ENCODE data around the gene UFD1.

UFD1 gene, protein sequence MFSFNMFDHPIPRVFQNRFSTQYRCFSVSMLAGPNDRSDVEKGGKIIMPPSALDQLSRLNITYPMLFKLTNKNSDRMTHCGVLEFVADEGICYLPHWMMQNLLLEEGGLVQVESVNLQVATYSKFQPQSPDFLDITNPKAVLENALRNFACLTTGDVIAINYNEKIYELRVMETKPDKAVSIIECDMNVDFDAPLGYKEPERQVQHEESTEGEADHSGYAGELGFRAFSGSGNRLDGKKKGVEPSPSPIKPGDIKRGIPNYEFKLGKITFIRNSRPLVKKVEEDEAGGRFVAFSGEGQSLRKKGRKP

DNA sequence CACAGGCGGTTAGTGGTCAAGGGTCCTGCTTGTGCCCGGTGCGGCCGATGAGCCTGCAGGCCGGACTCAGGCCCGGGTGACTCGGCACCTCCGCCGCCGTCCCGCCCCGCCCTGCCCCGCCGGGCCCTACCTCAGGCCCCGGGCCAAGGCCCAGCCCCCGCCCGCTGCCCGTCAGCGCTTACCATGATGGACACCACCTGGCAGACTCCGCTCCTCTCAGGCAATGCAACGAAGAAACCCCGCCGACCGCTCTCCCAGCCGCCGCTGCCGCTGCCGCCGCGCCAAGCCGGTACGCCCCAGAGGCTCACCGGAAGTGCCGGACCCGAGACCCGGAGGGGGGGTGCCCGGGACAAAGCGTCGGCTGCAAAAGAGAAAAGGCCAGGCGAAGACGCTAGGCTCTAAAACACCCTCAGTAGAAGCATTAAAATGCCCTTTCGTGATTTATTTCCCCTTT lies at the start of gene UFD1:
Gene UFD1, minus strand, starts transcription at position 293 of the 454 bp plus-strand sequence. Its CDS starts 108 bp downstream, at position 185.
- DNase-seq (ENCODE audit: low read depth in 2 of 2) = peak; percentile 55 to 69

DNA sequence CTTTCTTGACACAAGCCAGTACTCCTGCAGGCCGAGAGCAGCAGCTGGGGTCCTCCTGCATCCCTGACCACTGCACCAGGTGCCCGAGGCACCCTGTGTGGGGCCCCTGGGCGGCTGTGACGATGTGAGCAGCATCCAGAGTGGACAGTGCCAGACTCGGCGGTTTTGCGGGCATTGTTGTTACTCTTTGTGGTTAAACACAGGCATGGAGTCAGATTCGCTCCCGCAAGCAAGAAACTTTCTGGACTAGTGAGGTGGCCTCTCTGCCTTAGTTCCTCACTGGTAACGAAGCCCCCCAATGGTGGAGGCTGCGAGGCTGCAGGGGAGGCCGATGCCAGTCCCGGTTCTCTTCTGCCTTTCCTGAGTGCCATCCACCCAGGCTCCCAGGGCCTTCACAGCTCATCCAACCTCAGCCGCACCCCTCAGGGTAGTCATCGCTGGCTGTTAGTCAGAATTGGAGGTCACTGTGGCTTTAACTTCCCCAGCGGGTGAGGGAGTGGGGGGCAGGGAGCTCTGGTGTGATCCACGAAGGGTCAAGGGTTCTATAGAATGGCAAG lies 48.9 kb upstream of the UFD1 start:
- DNase-seq (ENCODE audit: low read depth in 2 of 2) = no peak

DNA sequence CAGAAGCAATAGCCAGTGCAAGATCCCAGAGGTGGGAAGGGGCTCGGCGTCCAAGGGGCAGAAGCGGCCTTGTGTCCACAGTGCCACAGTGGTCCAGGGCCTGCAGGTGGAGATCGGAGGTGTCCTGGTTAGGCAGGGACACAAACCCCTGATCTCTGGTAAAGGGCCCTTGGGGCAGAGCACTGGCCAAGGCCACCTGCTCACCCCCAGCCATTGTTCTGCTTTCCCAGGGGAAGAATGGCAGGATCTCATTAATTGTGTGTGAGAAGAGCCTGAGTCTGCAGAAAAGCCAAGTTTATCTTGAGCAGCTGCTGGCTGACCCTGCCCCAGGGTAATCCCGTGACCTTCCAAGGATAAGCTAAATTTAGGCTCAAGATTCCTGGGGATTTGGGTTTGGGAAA lies 48.3 kb upstream of the UFD1 start:
- DNase-seq (ENCODE audit: low read depth in 2 of 2) = no peak

DNA sequence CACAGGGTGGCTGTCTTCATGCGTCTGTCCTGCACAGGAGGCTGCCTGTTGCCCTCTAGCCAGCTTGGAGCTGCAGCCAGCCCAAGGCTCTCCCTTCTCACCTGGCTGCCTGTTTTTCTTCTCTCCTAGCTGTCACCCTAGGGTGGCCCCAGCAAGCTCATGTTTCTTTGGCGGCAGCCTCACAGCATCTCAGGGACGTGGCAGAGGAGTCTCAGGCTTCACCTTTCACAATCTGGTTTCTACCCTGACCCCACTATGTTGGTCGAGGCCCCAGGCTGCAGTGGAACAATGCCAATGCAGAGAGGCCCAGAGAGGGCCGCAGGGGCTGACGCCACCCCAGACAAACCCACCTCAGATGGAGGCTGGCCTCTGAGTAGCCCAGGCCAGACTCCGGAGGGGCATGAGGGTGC lies 47.7 kb upstream of the UFD1 start:
- no peak for DNase-seq (ENCODE audit: low read depth in 2 of 2)

DNA sequence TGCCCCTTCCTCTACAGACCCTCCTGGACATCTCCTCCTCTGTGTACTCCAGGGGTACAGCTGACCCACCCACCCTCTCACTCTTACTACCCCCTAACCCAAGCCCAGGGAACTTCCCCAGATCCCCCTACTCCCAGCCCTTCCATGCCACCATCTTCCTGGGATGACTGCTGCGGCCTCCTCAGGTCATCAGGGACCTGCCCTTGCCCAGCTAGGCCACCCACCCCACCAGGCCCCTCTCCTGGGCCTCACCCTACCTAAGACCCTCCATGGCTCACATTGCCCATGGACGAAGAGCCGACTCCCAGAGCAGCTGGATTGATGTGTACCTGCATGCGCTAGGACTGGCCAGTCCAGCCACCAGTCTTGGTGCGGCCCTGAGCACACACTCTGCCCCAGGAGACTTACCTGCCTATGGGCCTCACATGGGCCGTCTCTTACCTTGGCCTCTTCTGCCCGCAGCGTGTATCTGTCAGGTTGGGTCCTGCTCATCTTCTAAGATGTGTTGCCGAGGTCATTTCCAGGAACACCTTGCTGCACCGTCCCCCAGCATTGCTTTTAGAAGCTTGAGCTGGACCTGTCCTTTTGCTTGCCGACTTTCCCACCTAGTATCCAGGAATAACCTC lies 47.2 kb upstream of the UFD1 start:
- no peak for DNase-seq (ENCODE audit: low read depth in 2 of 2)

DNA sequence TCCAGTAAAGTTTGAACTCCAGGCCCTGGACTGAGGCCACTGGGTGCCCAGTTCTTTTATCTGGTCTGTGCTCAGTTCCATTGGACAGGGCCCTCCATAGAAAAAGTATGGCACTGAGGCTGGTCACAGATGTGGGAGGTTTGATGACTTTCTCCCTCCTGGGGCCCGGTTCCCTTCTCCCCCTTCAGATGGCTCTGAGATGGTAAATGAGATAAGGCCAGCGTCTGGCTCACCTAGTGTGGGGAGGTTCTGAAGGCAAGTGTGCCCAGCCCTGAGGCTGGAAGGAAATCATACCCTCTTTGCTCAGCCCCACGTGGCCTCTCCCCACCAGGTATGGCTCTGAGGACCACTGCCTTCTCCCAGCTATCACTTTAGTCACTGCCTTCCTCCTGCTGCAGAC lies 46.7 kb upstream of the UFD1 start:
- DNase-seq (ENCODE audit: low read depth in 2 of 2) = no peak

DNA sequence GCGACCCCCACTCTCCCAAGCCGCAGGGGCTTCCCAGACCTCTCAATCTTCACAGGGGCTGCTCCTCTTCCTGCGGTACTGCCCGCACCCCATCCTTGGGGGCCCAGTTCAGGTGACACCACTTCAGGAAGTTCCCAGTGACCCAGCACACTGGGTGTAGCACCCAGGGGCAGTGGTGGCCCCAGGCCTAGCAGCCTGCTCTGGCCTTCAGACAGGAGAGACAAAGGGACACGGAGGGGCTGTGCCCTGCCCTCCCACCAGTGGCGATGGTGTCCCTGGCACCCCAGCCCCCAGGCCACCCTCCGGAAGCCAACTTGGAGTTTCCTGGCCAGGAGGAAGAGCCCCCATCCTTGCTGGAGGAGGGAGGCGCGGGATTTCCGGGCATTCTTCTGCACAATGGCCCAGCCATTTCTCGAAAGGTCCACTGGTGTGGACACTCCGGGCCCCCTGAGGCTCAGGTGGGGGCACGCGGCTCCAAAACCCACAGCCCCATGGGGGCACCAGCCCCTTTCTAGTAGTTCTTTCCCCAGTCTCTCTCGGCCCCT lies 46.2 kb upstream of the UFD1 start:
- DNase-seq (ENCODE audit: low read depth in 2 of 2) = no peak

DNA sequence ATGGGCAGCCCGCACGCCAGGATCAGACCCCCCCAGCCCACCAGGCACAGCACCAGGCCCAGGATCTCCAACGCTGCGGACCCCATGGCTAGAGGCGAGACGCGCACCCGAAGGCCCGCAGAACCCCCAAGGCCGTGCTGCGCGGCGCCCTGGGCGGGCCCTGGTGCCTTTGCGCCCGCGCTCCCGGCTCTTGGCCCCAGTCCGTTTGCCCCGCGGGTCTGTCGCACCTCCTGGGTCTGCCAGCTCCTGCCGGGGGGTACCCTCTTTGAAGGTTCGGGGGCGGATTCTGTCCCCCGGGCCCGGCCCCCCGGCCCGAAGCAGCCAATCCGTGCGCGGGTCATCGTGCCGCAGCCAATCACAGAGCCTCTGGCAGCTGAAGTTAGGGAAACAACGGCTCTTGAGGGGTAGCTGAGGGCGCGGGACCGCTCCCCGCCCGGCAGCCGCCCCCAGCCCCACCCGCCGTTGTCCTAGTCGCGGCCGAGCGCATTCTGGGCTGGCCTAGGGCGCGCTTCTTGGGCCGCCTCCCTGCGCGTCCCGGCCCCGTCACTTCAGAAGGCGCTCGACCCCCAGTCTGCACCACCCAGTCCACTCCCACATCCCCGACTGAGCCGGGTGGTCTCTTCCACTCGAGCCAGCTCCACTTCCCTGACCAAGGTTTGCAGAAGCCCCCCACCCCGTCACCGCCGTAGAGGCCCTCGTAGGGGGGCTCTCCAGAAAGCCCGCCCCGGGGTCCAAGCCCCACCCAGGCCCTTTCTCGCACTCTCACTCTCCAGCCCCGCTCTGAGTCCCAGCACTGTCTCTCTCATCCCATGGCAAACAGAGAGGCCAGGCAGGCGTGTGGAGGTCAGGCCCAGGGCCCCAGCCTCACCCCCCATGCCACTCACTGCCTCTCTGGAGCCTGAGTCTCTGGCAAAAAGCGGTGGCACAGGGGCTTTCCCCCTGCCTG lies 45.5 kb upstream of the UFD1 start, which contains the start of gene CLDN5:
Gene CLDN5, minus strand, starts transcription at position 241 of the 946 bp plus-strand sequence. Its CDS starts 155 bp downstream, at position 86.
- peak in 1 of 2 donors; percentile 17 for DNase-seq (ENCODE audit: low read depth in 2 of 2)

DNA sequence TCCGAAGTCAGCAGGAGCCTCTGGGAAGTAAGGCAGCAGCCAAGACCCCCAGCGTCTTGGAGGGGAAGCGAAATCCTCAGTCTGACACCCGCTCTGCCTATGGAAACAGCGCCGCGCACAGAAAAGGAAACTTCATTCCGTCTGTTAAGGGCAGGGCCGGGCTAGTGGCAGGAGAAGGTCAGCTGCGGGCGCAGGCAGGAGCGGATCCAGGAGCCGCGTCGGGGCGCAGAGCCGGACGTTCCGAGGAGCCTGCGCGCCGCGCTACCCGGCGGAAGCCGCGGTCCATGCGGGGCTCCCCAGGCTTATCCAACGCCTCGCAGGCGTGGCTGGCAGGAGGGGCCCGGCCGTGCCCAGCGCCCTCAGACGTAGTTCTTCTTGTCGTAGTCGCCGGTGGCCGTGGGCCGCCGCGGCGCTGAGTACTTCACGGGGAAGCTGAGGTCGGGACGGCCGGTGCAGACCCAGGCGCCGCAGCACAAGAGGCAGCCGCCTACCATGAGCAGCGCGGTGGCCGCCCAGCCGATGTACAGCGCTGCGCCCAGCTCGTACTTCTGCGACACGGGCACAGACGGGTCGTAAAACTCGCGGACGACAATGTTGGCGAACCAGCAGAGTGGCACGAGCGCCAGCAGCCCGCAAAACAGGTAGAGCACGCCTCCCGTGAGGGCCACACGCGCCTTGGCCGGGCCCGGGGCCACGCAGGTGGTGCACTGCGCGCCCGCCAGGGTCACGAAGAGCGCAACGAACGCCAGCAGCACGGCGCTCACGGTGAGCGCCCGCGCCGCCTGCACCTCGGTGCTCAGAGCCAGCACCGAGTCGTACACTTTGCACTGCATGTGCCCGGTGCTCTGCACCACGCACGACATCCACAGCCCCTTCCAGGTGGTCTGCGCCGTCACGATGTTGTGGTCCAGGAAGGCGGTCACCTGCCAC lies 44.5 kb upstream of the UFD1 start:
- peak in 1 of 2 donors; percentile 12 for DNase-seq (ENCODE audit: low read depth in 2 of 2)

DNA sequence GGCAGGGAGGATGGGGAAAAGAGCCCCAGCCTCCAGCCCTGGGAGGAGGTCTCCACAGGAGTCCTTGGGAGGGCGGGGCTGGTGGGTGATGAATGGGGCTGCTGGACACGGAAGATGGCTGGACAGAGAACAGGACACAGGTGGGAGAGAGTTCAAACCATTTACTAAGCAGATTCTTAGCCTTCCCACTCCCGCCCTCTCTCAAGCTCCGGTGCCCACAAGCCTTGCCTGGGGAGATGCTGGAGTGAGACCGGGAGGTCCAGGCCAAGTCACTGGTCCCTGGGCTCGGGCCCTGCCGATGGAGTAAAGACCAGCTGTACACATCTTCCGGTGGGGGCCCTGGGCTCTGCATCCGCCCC lies 43.9 kb upstream of the UFD1 start:
- DNase-seq (ENCODE audit: low read depth in 2 of 2) = no peak

DNA sequence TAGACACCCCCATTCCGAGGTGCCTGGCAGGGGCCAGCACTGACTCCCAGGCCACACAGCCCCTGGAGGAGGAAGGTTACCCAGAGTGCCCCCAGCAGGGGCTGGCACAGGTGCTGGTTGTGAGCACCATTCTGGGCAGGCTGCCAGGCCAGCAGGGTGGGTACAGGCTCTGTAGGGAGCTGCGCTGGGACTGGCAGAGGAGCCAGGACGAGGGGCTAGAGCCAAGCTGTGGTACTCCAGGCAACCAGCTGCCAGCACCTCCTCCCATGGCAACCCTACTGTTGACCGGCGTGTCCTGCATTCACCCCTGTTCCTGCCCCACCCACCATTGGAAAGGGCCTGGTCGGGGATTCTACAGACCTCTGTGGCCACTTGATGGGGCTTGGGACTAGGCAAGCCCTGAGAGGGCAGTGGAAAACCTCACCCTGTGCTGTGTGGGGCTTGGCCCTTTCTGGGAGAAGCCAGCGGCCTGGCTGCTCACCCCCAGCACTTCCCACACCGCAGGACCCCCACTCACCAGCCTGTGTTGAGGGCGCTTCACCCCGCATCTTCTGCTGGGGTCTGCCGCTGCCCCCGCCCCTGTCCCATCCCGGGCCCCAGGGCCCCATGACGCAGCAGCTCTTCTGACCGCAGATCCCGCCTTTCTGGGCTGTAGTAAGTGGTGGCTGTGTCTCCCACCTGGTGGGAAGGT lies 43.3 kb upstream of the UFD1 start:
- no peak for DNase-seq (ENCODE audit: low read depth in 2 of 2)

DNA sequence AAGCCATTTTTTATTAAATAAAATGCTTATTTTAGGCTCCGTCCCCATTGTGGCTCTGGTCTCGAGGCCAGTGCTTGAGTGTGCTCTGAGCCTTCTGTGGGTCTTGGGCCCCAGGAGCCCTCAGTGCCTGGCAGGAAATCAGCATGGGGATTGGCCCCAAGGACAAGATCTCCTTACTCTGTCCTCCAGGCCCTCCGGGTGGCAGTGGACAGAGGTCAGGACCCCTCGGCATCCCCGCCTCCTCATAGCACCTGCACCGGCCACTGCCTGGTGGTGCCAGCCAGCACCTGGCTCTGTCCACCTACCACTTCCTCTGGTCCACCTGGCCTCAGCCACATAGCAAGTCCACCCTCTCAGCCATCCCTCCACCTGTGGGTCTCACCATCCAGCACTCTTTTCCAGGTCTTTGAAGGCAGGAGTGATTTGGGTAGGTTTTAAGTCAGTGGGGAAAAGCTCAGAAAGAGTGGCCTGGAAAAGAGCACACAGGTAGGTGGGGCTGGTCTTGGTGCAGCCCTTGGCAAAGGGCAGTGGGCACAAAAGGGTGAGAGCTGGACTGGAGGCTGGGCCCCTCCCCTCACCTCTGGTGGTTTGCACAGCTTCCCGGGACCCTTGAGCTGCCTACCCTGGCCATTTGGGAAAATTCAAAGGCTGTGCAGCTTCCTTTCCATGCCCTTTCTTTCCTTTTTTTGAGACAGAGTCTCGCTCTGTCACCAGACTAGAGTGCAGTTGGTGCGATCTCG lies 41.7 kb upstream of the UFD1 start:
- DNase-seq (ENCODE audit: low read depth in 2 of 2) = no peak

DNA sequence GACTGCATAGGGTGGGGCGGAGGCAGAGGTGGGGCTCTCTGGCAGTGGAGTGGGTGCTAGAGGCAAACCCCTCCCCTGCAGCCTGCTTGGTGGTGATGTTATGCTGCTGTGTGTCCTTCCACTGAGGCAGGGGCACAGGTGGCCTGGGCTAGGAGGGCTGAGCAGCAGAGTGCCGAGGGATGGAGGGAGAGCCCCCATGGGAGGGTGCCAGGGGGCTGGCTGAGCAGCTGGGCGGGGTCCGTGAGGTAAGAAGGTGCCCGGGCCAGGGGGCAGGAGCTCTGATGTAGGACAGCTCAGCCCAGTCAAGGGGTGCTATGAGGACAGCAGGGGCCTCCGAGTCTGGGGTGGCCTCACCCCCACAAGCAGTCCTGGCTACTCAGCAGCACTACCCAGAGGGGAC lies 41.0 kb upstream of the UFD1 start:
- DNase-seq (ENCODE audit: low read depth in 2 of 2) = no peak

DNA sequence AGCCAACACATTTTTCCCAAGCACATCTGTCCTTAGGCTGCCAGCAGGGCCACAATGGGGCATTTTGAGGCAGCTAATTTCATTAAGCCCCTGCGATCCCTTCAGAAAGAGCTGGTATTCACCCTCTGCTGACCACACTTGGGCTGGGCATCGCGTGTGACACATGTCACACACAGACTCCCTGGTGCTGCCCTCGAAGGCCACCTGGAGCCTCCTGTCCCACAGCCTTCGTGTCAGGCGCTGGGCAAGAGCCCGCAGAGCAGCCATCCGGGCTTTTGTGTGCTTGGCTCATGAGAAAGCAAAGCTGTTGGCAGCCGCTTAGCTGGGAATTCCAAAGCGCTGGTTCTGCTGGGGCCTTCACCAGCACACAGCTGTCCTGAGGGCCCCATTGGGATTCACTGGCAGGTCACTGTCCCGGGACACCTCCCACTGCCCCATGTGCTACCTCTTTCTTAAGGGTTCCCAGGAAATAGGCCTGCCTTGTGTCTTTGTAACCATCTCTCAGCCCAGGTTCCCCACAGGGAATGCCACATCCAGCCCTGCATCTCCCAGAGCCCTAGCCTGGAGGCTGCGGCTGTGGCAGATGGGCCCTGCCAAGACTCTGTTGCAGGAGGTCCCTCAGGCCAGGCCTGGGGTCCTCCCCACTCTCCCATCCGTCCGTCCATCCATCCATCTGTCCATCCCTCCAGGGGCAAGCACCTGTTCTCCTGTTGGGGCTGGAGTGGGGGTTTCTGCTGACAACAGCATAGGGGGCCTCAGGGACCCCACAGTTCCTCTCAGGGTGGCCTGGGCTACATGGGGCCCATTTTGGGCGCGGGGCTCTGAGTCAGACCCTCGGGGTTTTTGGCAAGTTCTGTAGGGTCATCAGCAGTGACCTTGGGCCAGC lies 40.3 kb upstream of the UFD1 start:
- DNase-seq (ENCODE audit: low read depth in 2 of 2) = no peak

DNA sequence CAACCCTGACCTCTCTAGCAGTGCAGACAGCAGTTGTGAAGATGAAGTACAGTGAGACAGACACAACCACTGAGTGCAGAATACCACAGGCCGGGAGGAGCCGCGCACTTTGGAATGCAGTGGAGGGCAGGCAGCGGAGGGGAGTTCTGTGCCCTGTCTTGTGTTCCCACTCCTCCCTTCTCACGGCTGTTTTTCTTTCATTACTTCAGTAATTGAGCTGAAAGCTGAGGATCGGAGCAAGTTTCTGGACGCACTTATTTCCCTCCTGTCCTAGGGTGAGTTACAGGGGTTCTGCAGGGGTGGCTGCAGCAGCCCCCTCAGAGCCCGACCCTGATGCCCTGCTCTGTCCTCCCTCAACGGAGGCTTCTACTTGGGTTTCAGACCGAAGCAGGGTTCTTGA lies 39.6 kb upstream of the UFD1 start:
- DNase-seq (ENCODE audit: low read depth in 2 of 2) = no peak

DNA sequence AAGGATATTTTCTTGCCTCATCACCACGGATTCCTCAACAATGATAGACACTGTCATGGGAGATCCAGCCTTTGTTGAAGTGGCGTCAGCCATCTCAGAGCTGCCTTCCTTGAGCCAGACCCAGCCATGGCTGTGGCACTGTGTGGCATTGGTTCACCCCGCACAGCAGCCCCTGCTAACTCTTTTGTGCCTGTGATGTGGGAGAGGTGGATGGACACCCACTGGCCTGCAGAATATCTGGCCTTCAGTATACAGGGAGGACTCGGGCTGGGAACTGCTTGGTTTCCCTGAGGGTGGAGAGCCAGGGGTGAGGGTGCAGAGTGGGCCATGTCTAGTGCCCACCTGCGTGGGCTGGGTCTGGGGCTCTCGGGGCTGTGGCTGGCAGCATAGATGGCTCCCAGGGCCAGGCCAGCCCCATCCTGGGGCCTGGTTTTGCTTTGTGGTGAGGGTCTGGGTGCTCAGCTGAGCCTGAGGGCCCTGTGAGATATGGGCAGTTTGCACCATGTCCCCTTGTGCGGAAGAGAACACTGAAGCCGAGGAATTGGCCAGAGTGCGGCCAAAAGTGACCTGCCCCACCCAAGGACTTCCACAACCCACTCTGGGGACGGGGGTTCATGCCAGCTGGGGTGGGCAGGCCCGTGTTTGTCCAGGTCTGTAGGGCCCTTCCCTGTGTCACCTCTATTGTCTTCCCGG lies 39.1 kb upstream of the UFD1 start:
- no peak for DNase-seq (ENCODE audit: low read depth in 2 of 2)

DNA sequence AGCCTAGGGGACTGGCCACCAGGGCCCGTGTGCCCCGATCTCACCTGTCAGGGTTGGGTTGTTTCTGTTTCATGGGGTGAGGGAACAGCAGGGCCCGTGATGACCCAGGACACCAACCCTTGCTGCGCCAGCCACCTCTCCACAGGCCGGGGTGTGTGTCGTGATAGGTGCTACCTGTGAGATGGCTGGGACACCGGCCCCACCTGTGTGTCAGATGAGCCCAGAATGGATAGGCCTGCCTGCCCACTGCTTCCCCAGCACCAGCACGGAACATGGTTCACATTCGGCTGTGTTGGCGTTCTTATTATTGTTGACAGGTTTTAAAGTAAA lies 38.1 kb upstream of the UFD1 start:
- no peak for DNase-seq (ENCODE audit: low read depth in 2 of 2)

Measured in stimulated activated CD4-positive, alpha-beta T cell treated with anti-CD3 and anti-CD28 coated beads, Interleukin-1b, Interleukin-23, amount 100 ng/mL, for 4 hours (primary cell).